Tibial artery (tissue), 4 donors: ENCODE data around the gene PSMC3.
A peak's percentile ranks its signal among the peaks of the same experiment; 100 is the strongest.

Experiments used
- DNase-seq, 2 donors: peaks; one replicate each; pipeline ENCODE4 v3.0.0-alpha.2; 2019
- H3K27ac ChIP-seq, 2 donors: fragments of 200-600 bp; sonication (generic) in 1 of 2; 1 replicate in 1 of 2; 2 replicates in 1 of 2; pipeline ENCODE4 v1.5.1; 2018 to 2019; ENCODE audit warnings: mild to moderate bottlenecking in 1 of 2
- H3K27me3 ChIP-seq, 2 donors: fragments of 200-600 bp; sonication (generic) in 1 of 2; one replicate each; pipeline versions ENCODE4 v1.5.1 to v1.6.0; 2016 to 2019
- H3K36me3 ChIP-seq, 3 donors: fragments of 200-600 bp; sonication (generic) in 2 of 3; one replicate each; pipeline ENCODE4 v1.5.1; 2016 to 2019; ENCODE audit warnings: mild to moderate bottlenecking in 2 of 3
- H3K4me1 ChIP-seq, 4 donors: fragments of 200-600 bp; sonication (generic) in 2 of 4; 1 replicate in 3 of 4; 2 replicates in 1 of 4; pipeline ENCODE4 v1.5.1; 2016 to 2019
- H3K4me3 ChIP-seq, 2 donors: fragments of 200-600 bp; sonication (generic) in 1 of 2; 1 replicate in 1 of 2; 2 replicates in 1 of 2; pipeline ENCODE4 v1.5.1; 2018 to 2019; ENCODE audit warnings: mild to moderate bottlenecking in 2 of 2
- H3K9me3 ChIP-seq, 3 donors: fragments of 200-600 bp; sonication (generic) in 1 of 3; one replicate each; pipeline ENCODE4 v1.5.1; 2016 to 2019
- CTCF ChIP-seq, 2 experiments: fragments of 200-600 bp in 1 of 2; fragments of 450-650 bp in 1 of 2; IDR thresholded peaks; one replicate each; pipeline ENCODE4 v1.5.1; 2017 to 2019; ENCODE audit warnings: antibody characterized with exemption in 2 of 2, mild to moderate bottlenecking in 1 of 2, moderate library complexity in 1 of 2
- intact Hi-C: fragments of 100-400 bp; cut with DNase I; formaldehyde crosslinking; loops from one replicate; pipeline ENCODE4 v1.15.0; 2023; ENCODE audit warnings: low total_unique reads

PSMC3 gene

GRCh38 chr11:47408598-47409439 is 17.4 kb downstream of the PSMC3 start:
- peak; percentile 56 to 86 for DNase-seq
- no peaks in the 10 kb centered on the region for H3K9me3 ChIP-seq
- H3K27ac ChIP-seq, result peak overlapping the region; percentile 95
- TF ChIP-seq CTCF (IDR thresholded peaks at IDR 0.05), result no peak
- intact Hi-C loops, result no loop called here
- peaks cover 7 to 35% (median 28%) of the 10 kb centered on the region in 3 donors for H3K36me3 ChIP-seq
- H3K4me1 ChIP-seq, result peaks cover 17 to 54% (median 40%) of the 10 kb centered on the region in 4 donors
- H3K27me3 ChIP-seq, result no peaks in the 10 kb centered on the region
- peak overlapping the region; percentile 70 to 88 for H3K4me3 ChIP-seq

- peak; percentile 84 to 95 for TF ChIP-seq CTCF (IDR thresholded peaks at IDR 0.05)
- peaks cover 7 to 27% (median 19%) of the 10 kb centered on the region in 3 donors for H3K36me3 ChIP-seq
- peak within 1 kb of the TSS; percentile 95 for H3K27ac ChIP-seq
- no peaks in the 10 kb centered on the region for H3K9me3 ChIP-seq
- peak; percentile 96 to 97 for DNase-seq
- H3K4me1 ChIP-seq, result peaks cover 17 to 46% (median 34%) of the 10 kb centered on the region in 4 donors
- H3K4me3 ChIP-seq, result peak within 1 kb of the TSS; percentile 70 to 88
- intact Hi-C loops, result no loop called here
- no peaks in the 10 kb centered on the region for H3K27me3 ChIP-seq
Measured at GRCh38 chr11:47407746-47408590, 18.3 kb downstream of the PSMC3 start, which contains the start of gene SLC39A13. Gene SLC39A13, plus strand, starts transcription at chr11:47408590. Its CDS starts 1,505 bp downstream, at chr11:47410095.

- no peak for TF ChIP-seq CTCF (IDR thresholded peaks at IDR 0.05)
- peak overlapping the region; percentile 95 for H3K27ac ChIP-seq
- peaks cover 7 to 21% (median 17%) of the 10 kb centered on the region in 3 donors for H3K36me3 ChIP-seq
- intact Hi-C loops, result no loop called here
- H3K4me3 ChIP-seq, result peak overlapping the region; percentile 70 to 88
- H3K4me1 ChIP-seq, result peaks cover 17 to 41% (median 34%) of the 10 kb centered on the region in 4 donors
- no peaks in the 10 kb centered on the region for H3K9me3 ChIP-seq
- DNase-seq, result no peak
- no peaks in the 10 kb centered on the region for H3K27me3 ChIP-seq
Measured at GRCh38 chr11:47406896-47407745, 19.1 kb downstream of the PSMC3 start.

GRCh38 chr11:47403571-47403970 is 22.7 kb downstream of the PSMC3 start:
- H3K9me3 ChIP-seq, result no peaks in the 10 kb centered on the region
- no peaks in the 10 kb centered on the region for H3K36me3 ChIP-seq
- no peak overlapping the region for H3K27ac ChIP-seq
- intact Hi-C loops, result no loop called here
- no peaks in the 10 kb centered on the region for H3K27me3 ChIP-seq
- H3K4me3 ChIP-seq, result no peak overlapping the region
- H3K4me1 ChIP-seq, result peaks cover 4 to 29% (median 17%) of the 10 kb centered on the region in 4 donors
- peak in 1 of 2 donors; percentile 7 for DNase-seq
- TF ChIP-seq CTCF (IDR thresholded peaks at IDR 0.05), result no peak

GRCh38 chr11:47403135-47403534 is 23.1 kb downstream of the PSMC3 start:
- Histone ChIP-seq H3K36me3 (no peaks in the 10 kb centered on the region), H3K27me3 (no peaks in the 10 kb centered on the region), H3K9me3 (no peaks in the 10 kb centered on the region), H3K4me1 (peaks cover 4 to 29% (median 17%) of the 10 kb centered on the region in 4 donors), H3K27ac (no peak overlapping the region), H3K4me3 (no peak overlapping the region)
- peak in 1 of 2 donors; percentile 8 for DNase-seq
- TF ChIP-seq CTCF (IDR thresholded peaks at IDR 0.05), result no peak
- intact Hi-C loops, result no loop called here
